Stimulated activated CD8-positive, alpha-beta memory T cell treated with anti-CD3 and anti-CD28 coated beads, Interleukin-12 subunit alpha, Interleukin-12 subunit beta, amount 100 ng/mL, for 4 hours (primary cell): ENCODE data around the gene TREML2.
"Not testable (repeated sequence)": the region's sequence is repeated elsewhere in the genome, so short reads cannot be mapped to it uniquely, and the experiment has no call there.

Experiments used
- DNase-seq: peaks from one replicate; pipeline ENCODE4 v3.0.0-alpha.2; 2020; ENCODE audit warnings: low read depth

TREML2 gene

DNA sequence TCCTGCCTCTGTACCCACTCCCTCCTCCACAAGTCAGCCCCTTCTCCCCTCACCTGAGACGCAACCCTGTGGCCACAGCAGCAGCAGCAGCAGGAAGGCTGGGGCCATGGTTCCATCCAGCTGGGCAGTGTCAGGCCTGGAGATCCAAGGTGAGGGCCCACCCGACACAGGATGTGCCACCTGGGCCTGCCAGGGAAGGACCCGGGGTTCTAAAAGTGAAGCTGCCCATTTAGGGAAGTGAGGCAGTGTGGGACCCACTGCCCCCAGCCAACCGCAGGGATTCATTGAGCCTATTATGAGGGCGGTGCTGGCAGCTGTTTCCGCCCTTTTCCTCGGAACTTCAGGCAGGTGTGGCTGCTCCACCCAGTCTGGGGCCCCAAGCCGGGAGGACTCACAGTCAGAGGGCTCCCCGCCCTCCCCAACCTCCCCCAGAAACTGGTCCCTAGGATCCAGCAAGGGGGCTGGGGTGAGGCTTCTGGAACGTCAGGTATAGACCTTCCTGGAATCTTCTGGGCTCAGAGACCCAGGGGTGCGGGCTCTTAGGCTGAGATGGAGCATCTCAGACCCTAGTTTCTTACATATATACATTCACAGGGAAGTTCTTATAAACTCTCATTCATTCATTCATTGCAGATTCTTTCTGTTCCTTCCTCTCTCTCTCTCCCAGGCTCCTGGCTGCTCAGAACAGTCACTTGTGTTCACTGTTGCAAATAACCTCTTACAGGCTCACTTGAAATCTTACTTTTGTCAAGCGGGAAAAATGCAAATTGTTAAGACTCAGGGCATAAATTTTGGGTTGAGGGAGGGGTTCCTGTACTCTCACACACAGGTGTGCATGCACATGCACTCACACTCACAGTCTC is at the start of gene TREML2:
TSS of gene TREML2 (minus strand) at position 249 of the 863 bp plus-strand sequence. CDS start at position 108, 141 bp downstream.
- no peak for DNase-seq

DNA sequence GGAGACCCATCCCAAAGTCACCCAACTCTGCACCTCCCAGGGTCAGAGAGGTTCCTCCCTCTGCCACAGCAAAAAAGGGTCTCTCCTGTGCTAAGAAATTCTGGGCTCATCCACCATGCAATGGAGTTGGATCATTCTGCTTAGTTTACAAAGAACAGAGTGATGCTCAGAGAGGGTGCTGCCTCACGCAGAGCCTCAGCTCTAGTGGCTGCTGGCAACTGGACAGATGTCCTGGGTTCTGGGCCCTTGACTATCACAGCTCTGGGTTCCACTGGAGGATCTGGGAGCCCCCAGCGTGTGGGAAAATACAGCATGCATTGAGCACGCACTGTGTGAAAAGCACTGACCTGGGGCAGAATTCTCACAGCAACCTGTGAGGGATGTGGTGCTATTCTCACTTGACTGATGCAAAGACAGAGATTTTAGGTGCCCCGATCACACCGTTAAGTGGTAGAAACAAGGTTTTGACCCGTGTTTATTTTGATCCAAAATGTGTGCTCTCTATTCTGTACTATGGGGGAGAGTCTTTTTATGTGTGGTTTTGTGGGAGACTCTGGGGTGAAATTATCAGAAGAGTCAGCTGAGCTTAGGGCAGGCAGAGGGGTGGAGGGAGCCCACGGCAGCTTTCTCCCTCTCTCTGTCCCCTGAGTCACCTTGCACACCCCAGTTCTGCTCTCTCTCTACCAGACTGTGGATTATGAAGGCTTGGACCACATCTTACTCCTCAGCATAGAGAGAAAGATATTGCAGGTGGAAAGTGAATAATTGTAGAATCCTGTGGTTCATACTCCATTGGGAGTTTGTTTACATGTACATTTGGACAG is 47.1 kb upstream of the TREML2 start:
- no peak for DNase-seq

DNA sequence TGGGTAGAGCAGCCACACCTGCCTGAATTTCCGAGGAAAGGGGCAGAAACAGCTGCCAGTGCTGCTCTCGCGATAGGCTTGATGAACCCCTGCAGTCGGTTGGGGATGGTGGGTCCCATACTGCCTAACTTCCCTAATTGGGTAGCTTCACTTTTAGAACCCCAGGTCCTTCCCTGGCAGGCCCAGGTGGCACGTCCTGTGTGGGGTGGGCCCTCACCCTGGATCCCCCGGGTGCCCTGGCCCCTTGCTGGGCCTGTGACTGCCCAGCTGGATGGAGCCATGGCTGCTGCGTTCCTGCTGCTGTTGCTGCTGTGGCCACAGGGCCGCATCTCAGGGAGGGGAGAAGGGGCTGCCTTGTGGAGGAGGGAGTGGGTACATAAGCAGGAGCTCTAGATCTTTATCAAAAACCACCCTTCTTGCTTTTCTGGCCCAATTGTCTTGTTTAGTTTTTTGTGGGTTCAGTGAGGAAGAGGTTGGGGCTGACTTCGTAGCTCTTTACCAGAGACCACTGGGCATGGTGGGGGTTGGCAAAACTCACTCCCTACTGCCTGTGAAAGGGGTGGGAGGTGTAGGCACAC is 46.4 kb upstream of the TREML2 start:
- no peak for DNase-seq

DNA sequence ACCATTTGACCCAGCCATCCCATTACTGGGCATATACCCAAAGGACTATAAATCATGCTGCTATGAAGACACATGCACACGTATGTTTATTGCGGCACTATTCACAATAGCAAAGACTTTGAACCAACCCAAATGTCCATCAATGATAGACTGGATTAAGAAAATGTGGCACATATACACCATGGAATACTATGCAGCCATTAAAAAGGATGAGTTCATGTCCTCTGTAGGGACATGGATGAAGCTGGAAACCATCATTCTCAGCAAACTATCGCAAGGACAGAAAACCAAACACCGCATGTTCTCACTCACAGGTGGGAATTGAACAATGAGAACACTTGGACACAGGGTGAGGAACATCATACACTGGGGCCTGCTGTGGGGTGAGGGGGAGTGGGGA is 45.6 kb upstream of the TREML2 start:
- not testable (repeated sequence) for DNase-seq

DNA sequence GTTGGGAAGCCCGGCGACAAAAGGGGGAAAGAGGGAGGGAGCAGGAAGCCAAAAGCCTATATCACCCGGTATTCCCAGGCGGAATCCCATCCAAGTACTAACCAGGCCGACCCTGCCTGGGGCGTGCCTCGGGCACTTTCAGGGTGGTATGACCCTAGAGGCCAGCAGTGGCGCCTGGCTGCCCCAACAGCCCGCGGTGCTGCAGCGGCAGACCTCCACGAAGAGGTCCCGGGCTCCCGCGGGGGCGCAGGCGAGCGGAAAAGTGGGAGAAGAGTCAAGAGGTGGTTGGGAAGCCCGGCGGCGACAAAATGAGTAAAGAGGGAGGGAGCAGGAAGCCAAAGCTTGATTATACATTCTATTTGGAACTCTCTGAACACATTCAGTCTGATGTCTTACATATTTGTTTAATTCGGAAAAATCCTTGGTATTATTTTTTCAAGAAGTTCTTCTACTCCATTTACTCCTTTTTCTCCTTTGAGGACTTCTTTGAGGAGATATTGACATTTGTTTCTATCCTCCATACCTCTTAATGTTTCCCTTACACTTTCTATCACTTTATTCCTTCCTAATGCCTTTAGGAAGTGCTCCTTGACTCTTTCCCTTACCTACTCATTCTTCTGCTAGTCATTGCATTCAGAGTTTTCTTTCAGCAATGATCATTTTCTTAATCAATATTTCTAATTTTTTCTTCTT is 38.7 kb upstream of the TREML2 start:
- DNase-seq: no peak

GRCh38 chr6:41237128-41237527 is 36.2 kb upstream of the TREML2 start:
- DNase-seq: no peak

DNA sequence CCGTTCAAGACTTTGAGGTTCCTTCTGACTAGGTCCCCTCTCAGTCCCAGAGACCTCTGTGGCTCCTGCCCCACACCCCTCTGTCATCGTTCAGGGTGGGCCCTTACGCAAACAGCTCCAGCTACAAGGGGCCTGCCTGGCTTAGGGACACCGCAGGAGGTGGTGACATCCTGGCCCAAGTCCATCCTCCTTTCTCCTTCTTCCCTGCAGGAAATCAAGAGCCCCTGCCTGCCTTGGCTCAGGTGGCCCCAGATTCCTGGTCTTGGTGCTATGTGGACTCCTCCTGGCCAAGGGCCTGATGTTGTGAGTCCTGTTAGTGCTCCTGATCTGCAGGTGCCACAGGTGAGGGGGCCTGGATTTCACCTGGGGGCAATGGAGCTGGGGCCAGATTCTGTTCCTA is 35.3 kb upstream of the TREML2 start:
- no peak for DNase-seq

GRCh38 chr6:41232667-41233066 is 31.7 kb upstream of the TREML2 start:
- no peak for DNase-seq

DNA sequence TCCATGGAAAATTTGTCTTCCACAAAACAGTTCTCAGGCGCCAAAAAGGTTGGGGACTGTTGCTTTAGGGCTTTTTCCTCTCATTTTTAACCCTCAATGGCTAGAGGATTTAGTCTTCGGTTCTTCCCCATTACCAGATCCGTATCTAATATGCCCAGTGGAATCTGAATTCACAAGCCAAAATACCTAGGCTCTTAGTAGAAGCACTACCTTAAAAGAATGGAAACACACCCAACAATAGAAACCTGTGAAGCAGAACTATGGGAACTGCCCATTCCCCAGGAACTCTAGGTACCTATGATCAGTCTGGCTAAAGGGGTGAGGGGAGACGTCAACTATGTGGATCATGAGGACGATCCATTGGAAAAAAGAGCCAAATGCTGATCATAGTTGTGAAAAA is 30.3 kb upstream of the TREML2 start:
- DNase-seq: no peak

GRCh38 chr6:41229721-41230120 is 28.8 kb upstream of the TREML2 start:
- no peak for DNase-seq

DNA sequence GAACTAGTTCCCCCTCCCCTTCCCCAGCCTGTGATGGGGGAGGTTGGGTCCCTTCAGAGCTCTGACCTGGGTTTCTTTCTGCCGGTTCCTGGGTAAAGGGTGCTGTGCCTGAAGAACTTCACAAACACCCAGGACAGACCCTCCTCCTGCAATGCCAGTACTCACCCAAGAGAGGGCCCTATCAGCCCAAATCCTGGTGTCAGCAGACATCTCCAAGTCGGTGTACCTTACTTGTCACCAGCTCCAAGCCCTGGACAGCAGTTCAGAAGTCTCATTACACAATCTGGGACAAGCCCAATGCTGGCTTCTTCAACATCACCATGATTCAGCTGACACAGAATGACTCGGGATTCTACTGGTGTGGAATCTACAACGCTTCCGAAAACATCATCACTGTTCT is 27.7 kb upstream of the TREML2 start:
- DNase-seq: no peak

DNA sequence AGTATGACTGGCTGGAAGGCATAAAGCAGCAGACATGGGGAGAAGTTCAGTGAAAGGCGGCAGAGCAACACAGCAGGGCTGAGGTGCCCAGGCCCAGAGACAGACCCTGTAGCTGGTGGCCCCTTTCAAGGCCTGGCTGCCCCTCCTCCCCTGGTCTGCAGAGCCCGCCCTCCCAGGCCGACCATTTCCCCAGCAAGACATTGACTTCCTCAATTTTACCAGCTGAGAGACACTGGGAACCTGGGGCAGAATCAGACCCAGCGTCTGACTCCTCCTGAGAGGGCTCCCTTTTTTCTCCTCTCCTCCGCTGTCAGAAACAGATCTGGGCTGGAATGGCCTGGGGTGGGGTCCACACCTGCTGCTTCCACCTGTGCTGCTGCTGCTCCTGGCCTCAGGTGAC is 27.1 kb upstream of the TREML2 start, which contains the start of gene TREML4:
TSS of gene TREML4 (plus strand) at position 254 of the 400 bp plus-strand sequence. CDS start at position 333, 79 bp downstream.
- DNase-seq: no peak

DNA sequence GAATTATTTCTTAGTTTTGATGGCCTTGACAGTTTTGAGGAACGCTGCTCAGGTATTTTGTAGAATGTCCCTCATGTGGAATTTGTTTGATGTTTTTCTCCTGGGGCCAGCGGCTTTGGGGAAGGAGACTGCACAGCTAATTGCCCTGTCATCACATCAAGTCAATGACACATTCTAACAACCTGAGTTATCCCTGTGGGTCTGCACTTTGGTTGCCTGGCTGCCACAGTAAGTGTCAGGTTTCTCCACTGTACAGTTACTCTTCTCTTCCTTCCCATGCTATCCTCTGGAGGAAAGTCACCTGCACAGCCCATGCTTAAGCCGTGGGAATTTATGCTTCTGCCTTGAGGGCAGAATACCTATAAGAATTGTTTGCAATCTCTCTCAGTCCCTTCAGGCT is 25.8 kb upstream of the TREML2 start:
- DNase-seq: no peak

- no peak for DNase-seq
Observed at GRCh38 chr6:41224800-41225199, 23.9 kb upstream of the TREML2 start.

- no peak for DNase-seq
Observed at GRCh38 chr6:41222513-41222912, 21.6 kb upstream of the TREML2 start.

DNA sequence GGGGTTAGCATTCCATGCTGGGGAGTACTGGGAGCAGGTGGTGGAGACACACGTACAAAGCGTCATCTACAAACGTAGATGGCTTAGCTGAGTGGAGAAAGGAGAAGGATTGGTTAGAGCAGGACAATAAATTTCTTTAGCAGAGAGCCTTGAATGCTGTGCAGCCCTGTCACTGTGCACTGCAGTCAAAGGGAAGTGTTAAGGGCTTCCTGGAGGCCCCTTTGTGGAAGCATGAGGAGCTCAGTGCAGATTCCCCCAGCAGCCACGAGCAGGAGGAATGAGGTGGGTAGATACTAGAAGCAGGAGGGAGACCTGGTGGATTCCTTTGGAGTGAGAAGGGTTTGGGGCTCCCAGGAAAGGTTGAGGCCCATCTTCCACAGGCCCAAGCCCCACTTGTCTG is 21.1 kb upstream of the TREML2 start:
- DNase-seq: no peak

- no peak for DNase-seq
Observed at GRCh38 chr6:41216616-41217015, 15.7 kb upstream of the TREML2 start.

DNA sequence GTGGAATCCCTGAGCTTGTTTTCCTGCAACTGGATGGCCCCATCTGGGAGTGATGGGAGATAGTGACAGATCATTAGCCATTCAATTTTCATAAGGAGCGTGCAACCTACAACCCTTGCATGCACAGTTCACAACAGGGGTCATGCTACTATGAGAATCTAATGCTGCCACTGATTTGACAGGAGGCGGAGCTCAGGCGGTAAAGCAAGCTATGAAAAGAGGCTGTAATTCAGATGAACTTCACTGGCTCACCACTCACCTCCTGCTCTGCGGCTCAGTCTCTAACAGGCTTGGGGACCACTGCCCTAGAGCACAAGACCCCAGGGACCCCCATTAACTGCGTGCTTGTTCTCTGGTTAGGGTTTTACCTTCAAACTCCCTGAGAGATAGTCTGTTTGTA is 14.8 kb upstream of the TREML2 start:
- DNase-seq: no peak

DNA sequence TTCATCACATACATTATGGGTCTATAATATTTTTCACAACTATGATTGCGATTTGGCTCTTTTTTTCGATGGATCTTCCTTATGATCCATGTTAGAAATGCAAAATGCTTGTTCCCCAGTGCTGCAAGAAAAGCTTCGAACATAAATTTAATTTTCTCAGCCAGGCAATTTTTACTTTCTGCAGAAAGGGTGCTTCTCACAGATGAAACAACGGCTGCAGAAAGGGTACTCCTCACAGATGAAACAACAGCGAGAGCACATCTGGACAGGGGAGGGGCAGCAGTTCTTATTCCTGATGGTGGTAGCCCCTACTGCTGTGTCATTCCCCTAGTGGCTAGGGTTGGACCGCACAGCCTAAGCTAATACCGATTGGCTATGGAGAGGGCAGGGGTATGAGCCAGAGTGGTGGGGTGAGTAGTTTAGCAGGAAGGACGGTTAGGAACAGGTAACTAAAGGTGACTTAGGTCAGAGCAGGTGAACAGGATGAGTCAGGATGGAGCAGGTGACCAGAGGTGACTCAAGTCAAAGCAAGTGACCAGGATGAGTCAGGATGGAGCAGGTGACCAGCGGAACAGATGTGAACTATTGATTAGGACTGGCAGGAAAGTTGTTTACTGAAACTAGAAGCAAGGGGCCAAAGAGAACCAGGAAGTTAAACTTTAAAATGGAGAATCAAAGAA is 13.8 kb upstream of the TREML2 start:
- DNase-seq: no peak

DNA sequence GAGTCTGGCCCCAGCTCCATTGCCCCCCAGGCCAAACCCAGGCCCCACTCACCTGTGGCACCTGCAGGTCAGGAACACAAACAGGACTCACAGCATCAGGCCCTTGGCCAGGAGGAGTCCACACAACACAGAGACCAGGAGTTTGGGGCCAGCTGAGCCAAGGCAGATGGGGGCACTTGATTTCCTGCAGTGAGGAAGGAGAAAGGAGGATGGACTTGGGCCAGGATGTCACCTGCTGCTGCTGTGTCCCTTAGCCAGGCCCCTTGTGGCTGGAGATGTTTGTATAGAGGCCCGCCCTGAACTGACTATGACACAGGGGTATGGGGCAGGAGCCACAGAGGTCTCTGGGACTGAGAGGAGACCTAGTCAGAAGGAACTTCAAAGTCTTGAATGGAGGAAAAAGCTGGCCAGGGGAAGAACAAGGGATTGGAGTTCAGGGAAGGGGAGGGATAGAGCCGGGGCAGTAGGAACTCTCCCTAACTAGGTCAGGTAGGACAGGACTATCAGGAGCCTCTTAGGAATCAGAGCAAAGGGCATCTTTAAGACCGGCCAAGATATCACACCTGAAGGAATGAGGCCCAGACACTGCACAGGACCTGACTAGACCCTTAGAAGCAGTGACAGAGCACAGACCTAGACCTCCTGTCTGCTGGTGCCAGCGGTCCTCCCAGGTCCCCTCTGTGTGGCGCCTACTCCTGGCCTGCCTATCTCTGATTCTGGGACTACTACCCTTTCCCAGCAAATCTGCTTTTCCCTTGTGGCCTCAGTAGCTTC is 8.8 kb upstream of the TREML2 start:
- no peak for DNase-seq
